ENCODE results near the gene PCAT6.

- TF ChIP-seq POLR2AphosphoS5 (IDR thresholded peaks at IDR 0.05; ENCODE audit: borderline replicate concordance, low read depth, low read length) (no peak), EZH2 (IDR thresholded peaks at IDR 0.05) (no peak), FOXP2 (optimal IDR thresholded peaks at IDR 0.05; ENCODE audit: control extremely low read depth, extremely low read length, insufficient read depth) (no peak)
Observed at GRCh38 chr1:202791077-202791747, 19.5 kb upstream of the PCAT6 start.
